ENCODE results near the gene DHX9.

DHX9 gene

GRCh38 chr1:182839209-182840066, at the start of gene DHX9:
Gene DHX9, plus strand, starts transcription at chr1:182839347. Its CDS starts 3,220 bp downstream, at chr1:182842567.
- DNase-seq, result peak; percentile 72

GRCh38 chr1:182791281-182792179, 47.6 kb upstream of the DHX9 start:
- no peak for DNase-seq

- DNase-seq, result no peak
These were observed 45.1 kb upstream of the DHX9 start for GRCh38 chr1:182794091-182794490.

- DNase-seq, result no peak
These were observed 44.4 kb upstream of the DHX9 start for GRCh38 chr1:182794676-182795201.

- DNase-seq, result no peak
These were observed 43.5 kb upstream of the DHX9 start for GRCh38 chr1:182795563-182796228.

GRCh38 chr1:182802006-182802803, 36.9 kb upstream of the DHX9 start:
- DNase-seq, result no peak

- DNase-seq, result no peak
These were observed 35.3 kb upstream of the DHX9 start for GRCh38 chr1:182803846-182804245.

GRCh38 chr1:182806015-182806678, 33.0 kb upstream of the DHX9 start:
- no peak for DNase-seq

GRCh38 chr1:182807907-182808306, 31.2 kb upstream of the DHX9 start:
- DNase-seq, result no peak

- no peak for DNase-seq
These were observed 29.7 kb upstream of the DHX9 start for GRCh38 chr1:182809414-182809957.

GRCh38 chr1:182811975-182812722, 27.0 kb upstream of the DHX9 start:
- DNase-seq, result no peak

GRCh38 chr1:182816863-182817262, 22.3 kb upstream of the DHX9 start:
- DNase-seq, result no peak

GRCh38 chr1:182817802-182818201, 21.3 kb upstream of the DHX9 start:
- no peak for DNase-seq

GRCh38 chr1:182823220-182823619, 15.9 kb upstream of the DHX9 start:
- DNase-seq, result no peak

GRCh38 chr1:182826892-182827291, 12.3 kb upstream of the DHX9 start:
- DNase-seq, result no peak

- DNase-seq, result no peak
These were observed 9.7 kb upstream of the DHX9 start for GRCh38 chr1:182829285-182829932.

- no peak for DNase-seq
These were observed 5.9 kb upstream of the DHX9 start for GRCh38 chr1:182833271-182833670.

GRCh38 chr1:182834326-182834725, 4.8 kb upstream of the DHX9 start:
- DNase-seq, result no peak

- no peak for DNase-seq
These were observed 3.3 kb upstream of the DHX9 start for GRCh38 chr1:182835806-182836205.

Measured in NCI-H1417 treated with DMSO at 0.1 percent for 48 hours (cell line).